HepG2 (cell line): ENCODE measurements around the gene TPP2.

Experiments
- EZH2 ChIP-seq: conservative IDR thresholded peaks from 2 replicates; pipeline ENCODE4 v1.6.1; 2012; ENCODE audit warnings: mild to moderate bottlenecking, low read depth, low read length, moderate library complexity
- FOXK2 ChIP-seq: fragments of 450-650 bp; IDR thresholded peaks from 2 replicates; pipeline ENCODE4 v1.6.1; 2016
- POLR2A ChIP-seq, 2 experiments: IDR thresholded peaks; 2 replicates each; pipeline ENCODE4 v1.6.1; 2011; ENCODE audit warnings: low read depth in 2 of 2, low read length in 2 of 2, mild to moderate bottlenecking in 1 of 2, moderate library complexity in 1 of 2; ENCODE audit not compliant: insufficient read depth in 1 of 2
- POLR2AphosphoS5 ChIP-seq: IDR thresholded peaks from 2 replicates; pipeline ENCODE4 v1.6.1; 2012; ENCODE audit warnings: low read depth, low read length
- SIN3A ChIP-seq: IDR thresholded peaks from 2 replicates; pipeline ENCODE4 v1.6.1; 2011; ENCODE audit warnings: low read depth, mild to moderate bottlenecking, control low read depth, low read length, borderline replicate concordance
- TAF1 ChIP-seq: sonication (generic); formaldehyde crosslinking; IDR thresholded peaks from 2 replicates; pipeline ENCODE4 v1.4.0; 2020; ENCODE audit warnings: missing genetic modification reagents
- ZNF766 ChIP-seq: sonication (generic); formaldehyde crosslinking; IDR thresholded peaks from 2 replicates; pipeline ENCODE4 v1.5.0; 2020; ENCODE audit warnings: missing genetic modification reagents, borderline replicate concordance
- TF ChIP-seq, protein P1 (sequence below): IDR thresholded peaks from 2 replicates; pipeline ENCODE4 v1.6.1; 2016
- TF ChIP-seq, protein P2 (sequence below): sonication (generic); formaldehyde crosslinking; IDR thresholded peaks from 2 replicates; pipeline ENCODE4 v1.4.0; 2020; ENCODE audit warnings: missing genetic modification reagents

DNA sequence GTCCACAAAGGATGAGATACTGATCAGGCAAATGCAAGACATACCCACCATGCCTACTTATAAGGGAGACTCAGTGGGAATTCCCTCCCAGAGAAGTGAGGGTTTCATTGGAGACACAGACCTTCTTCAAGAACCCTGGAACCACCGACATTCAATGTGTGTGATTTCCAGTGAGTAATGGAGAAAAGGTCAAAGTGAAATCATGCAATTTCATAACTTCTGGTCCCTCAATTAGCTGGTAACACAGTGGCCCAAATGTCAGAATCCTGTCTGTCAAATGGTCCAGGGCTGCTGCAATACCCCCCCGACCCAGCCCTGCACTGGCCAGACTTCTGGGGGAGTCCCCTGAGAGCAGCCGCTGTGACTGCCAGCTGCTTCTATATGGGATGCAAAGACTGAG lies 102.7 kb downstream of the TPP2 start:
- TF ChIP-seq POLR2AphosphoS5, result no peak
- no peak for TF ChIP-seq ZNF766
- TF ChIP-seq POLR2A (IDR thresholded peaks at IDR 0.05; ENCODE audit: insufficient read depth in 1 of 2, low read depth in 2 of 2, low read length in 2 of 2), result no peak
- TF ChIP-seq, protein P1, sequence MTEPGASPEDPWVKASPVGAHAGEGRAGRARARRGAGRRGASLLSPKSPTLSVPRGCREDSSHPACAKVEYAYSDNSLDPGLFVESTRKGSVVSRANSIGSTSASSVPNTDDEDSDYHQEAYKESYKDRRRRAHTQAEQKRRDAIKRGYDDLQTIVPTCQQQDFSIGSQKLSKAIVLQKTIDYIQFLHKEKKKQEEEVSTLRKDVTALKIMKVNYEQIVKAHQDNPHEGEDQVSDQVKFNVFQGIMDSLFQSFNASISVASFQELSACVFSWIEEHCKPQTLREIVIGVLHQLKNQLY (CRISPR knock-in tag), result no peak
- no peak for TF ChIP-seq SIN3A
- TF ChIP-seq FOXK2, result no peak
- no peak for TF ChIP-seq TAF1 (CRISPR knock-in tag)
- TF ChIP-seq, protein P2, sequence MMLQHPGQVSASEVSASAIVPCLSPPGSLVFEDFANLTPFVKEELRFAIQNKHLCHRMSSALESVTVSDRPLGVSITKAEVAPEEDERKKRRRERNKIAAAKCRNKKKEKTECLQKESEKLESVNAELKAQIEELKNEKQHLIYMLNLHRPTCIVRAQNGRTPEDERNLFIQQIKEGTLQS, result no peak
- no peak for TF ChIP-seq EZH2
